HT1080 (cell line): ENCODE results near the gene LGALS3BP. TPM values are rescaled to one million over a fixed set of nuclear protein-coding genes. Genes with fewer than 3 reads are reported as not detected.
"Not testable (repeated sequence)": the region's sequence is repeated elsewhere in the genome, so short reads cannot be mapped to it uniquely, and the experiment has no call there.

Experiments
- DNase-seq: peaks from one replicate; pipeline ENCODE4 v3.0.0-alpha.2; 2015; ENCODE audit warnings: low read depth
- polyA plus RNA-seq, 2 experiments: library from polyadenylated mRNA; depleted of rRNA; stranded (reverse); fragments of >200 nt; gene quantifications; 2 replicates each; pipeline ENCODE4 v1.2.3, GENCODE V29; 2015
- total RNA-seq: library from RNA; depleted of rRNA; stranded (reverse); fragments of >200 nt; shearing (Covaris generic); gene quantifications from 2 replicates; pipeline ENCODE4 v1.2.3, GENCODE V29; 2014; rRNA removed

Gene LGALS3BP, protein sequence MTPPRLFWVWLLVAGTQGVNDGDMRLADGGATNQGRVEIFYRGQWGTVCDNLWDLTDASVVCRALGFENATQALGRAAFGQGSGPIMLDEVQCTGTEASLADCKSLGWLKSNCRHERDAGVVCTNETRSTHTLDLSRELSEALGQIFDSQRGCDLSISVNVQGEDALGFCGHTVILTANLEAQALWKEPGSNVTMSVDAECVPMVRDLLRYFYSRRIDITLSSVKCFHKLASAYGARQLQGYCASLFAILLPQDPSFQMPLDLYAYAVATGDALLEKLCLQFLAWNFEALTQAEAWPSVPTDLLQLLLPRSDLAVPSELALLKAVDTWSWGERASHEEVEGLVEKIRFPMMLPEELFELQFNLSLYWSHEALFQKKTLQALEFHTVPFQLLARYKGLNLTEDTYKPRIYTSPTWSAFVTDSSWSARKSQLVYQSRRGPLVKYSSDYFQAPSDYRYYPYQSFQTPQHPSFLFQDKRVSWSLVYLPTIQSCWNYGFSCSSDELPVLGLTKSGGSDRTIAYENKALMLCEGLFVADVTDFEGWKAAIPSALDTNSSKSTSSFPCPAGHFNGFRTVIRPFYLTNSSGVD
- total RNA-seq: 375 and 383 TPM in 2 replicates
- polyA plus RNA-seq (2015; cell fraction: cytosol; rRNA removed): 219 and 224 TPM in 2 replicates
- polyA plus RNA-seq (2015; cell fraction: nucleus; rRNA removed): 730 and 904 TPM in 2 replicates

DNA sequence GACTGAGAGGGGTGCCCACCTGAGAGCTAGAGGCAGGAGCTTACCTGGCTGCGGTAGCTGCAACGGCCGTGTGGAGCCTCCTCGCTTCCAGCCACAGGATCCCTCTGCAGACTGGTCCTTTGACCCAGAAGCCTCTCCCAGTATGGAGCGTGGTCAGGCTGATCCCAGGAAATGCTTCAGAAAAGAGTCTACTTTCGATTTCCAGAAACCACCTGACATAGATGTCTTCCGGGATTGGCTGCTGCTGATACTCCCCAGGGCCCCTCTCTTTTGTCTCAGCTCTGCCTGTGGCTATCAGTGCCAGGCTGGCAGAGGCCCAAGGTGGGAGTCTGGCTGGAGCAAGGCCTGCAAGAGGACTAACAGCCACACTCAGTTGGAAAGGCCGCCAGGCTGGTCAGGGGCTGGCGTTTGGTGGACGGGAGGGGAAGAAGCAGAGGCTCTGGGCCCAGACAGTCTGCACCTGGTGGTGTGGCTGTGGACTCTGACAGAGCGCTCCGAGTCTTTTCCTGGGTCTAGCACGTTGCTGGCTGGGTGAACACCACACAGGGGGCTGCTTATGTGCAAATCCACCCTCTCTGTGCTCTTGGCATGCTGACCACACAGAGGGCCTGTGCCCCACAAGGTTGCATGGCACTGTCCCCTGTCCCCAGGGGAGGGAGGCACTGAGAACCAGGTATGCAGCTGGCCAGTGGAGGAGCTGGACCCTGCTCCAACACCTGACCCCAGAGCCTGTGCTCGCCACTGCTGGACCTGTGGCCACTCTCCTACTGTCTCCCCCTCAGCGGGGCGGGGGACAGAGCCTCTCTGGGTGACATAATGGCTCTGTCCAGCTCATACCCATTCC, at the start of gene LGALS3BP:
TSS of gene LGALS3BP (minus strand) at position 144 of the 844 bp plus-strand sequence. CDS start 2,732 bp downstream, outside the sequence.
- DNase-seq: peak; percentile 85

DNA sequence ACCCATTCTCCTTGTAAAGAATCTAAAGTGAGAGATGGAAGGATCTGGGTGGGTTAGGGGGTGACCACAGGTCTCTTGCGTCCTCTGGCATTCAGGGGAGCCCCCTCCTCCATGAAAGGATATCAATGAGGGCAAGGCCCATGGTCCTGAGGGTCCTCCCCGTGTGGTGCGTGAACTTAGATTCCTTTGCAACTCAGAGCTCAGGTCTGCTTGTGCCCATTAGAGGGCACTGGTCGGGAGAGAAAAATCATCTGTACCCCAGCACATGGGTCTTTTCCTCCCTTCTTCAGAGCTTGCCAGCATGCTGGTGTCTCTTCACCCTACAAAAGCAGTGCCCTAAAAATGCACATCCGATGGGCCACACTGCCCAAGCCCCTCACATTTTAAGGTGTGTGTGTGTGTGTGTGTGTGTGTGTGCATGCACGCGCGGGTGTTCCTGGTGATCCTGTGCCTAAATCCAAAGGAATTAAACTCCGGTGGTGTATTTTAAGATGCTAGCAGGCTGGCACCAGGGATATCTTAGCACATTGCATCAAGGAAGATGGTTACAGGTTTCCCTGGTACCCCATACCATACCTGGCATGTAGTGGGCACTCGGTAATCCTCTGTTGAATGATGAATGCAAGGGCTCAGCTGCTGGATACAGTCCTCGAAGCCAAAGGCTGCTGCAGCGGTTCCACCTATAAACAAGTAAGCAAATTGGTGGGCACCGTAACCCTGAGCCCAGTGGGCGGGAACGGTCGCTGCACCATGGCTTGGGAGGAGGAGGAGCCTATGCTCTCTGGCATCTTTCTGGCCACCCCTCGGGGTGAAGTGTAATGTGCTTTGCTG, 49.0 kb upstream of the LGALS3BP start:
- DNase-seq: no peak

DNA sequence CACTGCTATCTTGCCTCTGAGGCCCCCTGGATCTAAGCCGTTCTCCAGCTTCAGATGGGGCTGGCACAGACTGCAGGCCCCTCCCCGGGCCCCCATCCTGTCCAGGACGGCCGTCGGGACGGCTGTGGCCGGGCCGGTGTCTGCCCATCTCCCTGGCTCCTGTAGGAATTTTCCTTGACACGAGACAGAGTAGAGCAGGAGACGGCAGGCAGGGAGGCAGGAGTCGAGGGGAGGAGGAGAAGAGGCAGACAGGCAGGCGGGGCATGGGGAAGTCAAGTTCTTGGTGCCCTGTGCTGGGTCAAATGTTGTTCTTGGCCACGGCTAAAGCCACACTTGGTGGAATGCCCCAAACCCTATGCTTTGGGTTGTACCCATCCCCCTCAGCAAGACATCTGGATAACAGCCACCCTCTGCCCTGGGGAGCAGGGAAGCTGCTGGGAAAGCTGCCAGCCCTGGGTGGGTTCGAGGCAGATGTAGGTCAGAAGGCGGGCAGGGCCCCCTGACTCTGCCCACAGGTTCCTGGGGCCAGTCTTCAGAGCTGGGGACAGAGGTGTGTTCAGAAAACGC, 48.3 kb upstream of the LGALS3BP start:
- DNase-seq: peak; percentile 65

DNA sequence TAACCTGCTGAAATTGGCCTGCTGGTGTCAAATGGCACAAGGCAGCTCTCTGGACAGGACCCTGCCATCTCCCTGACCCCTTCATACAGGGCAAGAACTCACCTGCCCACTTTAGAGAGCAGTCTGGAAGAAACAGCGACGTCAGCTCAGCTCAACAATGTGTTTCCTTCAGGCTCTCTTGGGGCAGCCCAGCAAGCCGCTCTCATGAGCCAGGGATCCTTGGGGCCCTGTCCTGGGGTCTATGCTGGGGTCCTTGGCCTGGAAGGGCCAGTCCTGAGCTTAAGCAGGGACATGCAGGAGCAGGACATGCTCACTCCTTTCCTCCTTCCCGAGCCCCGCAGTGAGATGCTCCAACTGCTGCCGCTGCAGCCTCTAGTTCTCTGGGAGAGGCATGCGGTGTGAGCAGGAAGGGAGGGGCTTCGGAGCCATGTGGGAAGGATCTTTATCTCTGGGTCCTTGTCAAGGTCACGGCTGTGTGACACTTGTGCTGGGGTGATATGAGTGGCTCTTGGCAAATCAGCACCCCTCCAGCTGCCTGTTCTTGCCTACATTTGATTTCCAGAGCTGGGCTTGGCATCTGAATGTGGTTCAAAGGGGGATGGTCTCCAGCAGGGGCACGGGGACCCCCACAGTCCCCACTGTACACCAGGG, 47.7 kb upstream of the LGALS3BP start:
- DNase-seq: no peak

DNA sequence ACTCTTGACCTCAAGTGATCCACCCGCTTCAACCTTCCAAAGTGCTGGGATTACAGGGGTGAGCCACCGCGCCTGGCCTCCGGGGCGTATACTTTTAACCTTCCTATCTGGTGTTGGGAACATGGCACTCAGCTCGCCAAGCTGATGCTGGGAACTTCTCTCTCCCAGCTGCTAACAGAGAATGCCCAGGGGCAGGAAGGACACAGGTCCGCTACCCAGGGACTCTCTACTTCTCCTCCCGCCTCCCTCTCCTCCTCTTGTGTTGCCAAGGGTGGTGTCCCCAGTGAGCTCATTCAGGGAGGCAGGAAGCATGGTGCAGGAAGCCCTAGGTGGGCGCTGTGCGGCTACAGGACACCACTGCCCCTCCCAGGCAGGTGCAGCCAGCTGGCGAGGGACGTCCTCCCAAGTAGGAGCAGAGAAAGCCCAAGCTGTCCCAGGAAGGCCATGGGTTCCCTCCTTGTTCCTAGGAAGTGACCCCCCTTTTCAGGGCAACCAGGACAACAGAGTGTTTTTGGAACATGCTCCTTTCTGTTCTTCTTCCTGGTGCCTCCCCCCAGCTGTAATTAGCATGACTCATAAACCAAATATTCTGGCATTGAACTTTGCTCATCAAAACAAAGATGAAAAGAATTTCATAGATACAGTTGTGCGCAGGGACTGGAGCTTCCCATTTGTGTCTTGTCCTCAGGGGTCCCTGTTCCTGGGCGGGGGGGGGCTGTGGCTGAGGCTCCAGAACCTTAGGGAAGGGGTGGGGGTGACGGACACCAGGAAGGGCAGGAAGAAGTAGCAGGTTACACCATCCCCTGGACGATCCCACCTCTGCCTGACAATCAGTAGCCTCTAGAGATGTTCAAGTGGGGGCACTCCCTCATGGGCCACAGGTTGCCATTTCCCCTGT, 46.9 kb upstream of the LGALS3BP start:
- DNase-seq: peak; percentile 77

DNA sequence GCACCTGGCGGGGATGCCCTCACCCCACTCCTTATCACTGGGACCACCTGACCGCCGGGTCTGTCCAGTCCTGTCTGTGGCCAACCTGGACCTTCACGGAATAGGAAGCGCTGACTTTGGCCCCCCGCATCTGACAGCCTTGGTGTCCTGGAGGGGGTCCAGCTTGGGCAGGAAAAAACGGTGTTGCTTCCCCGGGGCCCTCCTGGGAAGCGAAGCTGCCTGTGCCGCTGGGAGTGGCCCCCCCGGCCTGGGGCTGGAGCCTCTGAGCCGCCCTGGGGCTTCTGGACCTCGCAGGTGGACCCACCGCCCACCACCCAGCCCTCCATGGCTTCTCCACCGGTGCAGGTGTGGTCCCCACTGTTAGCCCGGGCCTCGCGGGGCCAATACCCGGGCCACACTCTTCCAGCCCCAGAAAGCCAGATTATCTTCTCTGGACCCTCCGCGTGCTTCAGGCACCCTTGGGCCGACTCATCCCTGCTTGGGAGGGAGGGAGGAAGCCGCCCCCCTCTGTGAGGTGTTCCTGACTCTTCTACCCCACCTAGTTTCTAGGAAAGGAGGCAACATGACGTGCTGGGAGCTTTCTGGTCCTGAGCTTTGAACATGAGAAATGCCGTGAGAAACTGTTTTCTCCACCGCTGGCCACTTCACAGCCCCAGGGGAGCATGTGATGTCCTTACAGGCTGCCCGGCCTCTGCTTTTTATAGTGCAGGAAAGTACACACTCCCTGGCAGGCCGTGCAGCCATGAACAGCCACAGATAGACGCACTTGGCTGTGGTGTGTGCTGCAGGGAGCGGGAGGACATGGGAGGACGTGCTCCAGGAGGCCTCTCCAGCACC, 45.4 kb upstream of the LGALS3BP start:
- no peak for DNase-seq

DNA sequence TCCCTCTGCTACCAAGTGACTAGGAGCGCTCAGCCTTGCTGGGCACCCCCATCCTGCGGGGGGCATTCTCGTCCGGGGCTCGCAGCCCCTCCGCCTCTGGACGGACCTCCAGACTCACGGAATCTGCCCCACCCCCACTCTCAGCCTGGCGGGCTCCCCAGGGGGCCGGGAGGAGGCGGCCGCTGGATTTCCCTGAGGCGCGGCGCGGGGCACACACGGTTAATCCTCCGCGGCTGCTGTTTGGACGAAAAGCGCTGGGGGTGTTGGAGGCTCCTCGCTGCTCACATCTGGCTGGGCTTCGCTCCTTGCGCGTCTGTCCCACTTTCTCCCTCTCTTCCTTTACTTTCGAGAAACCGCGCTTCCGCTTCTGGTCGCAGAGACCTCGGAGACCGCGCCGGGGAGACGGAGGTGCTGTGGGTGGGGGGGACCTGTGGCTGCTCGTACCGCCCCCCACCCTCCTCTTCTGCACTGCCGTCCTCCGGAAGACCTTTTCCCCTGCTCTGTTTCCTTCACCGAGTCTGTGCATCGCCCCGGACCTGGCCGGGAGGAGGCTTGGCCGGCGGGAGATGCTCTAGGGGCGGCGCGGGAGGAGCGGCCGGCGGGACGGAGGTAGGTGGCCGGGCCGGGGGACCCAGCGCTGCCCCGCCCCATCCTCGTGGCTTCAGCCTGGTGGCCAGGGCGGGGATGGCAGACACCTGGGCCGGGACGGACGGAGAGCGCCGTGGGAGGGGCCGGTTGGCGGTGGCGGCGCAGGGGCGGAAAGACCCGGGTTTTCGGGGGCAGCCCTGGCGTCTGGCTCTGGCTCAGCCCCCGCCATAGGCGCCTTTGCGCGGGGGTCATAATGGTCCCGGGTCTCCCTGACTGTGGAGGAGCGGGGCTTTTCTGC, 44.4 kb upstream of the LGALS3BP start, which contains the start of gene C1QTNF1:
TSS of gene C1QTNF1 (plus strand) at position 284 of the 886 bp plus-strand sequence. CDS start 19,800 bp downstream, outside the sequence.
- DNase-seq: no peak

DNA sequence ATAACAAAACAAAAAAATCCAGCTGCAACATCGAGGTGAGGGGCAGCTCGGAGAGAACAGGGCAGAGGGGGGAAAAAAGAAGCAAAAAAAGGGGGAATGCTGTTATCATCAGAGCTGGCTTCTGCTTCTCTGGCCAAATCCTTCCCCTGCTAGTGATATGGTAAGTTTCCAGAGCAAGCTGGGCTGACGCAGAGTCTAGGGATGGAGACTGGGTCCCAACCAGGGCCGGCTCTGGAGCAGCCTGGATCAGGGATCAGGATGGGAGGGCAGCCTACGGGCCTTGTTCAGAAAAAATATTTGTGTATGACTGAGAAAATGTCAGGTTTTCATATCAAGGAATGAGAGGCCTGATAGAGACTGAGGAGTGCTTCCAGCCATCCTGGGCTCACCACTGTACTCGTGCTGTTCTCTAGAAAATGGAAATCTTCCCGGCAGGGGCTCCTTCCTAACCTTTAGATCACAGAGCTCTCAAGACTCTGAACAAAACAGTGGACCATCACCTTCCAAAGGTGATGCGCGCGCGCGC, 43.5 kb upstream of the LGALS3BP start:
- DNase-seq: no peak

DNA sequence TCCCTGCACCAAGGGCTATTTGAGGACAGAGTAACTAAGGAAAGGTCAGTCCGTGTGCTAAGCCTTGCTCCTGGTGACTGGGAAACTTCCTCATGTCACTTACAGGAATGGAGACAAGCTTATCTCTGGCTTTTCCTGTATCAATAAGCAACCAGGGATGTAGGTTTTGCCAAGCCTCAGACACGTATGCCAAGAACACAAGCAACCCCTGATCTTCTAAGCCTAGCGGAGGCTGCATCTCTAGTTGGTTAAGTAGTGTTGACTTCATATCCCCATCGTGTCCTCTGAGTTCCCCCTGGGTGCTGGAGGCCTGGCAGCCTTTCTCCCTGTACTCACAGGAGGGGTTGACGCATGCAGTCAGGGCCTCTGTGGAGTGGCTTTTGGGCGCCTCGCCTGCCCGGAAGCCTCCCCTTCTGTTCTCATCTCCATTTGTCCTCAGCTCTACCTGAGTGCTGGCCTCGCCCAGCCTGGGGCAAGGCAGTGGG, 42.8 kb upstream of the LGALS3BP start:
- DNase-seq: no peak

DNA sequence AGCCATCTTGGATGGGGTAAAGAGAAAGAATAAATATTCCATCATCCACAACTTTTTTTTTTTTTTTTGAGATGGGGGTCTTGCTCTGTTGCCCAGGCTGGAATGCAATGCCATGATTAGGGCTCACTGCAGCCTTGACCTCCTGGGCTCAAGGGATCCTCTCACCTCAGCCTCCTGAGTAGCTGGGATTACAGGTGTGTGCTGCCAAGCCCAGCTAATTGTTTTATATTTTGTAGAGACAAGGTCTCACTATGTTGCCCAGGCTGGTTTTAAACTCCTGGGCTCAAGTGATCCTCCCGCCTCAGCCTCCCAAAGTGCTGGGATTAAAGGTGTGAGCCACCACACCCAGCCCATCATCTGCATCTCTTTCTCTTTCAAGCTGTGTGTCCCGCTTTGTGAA, 42.2 kb upstream of the LGALS3BP start:
- not testable (repeated sequence) for DNase-seq

DNA sequence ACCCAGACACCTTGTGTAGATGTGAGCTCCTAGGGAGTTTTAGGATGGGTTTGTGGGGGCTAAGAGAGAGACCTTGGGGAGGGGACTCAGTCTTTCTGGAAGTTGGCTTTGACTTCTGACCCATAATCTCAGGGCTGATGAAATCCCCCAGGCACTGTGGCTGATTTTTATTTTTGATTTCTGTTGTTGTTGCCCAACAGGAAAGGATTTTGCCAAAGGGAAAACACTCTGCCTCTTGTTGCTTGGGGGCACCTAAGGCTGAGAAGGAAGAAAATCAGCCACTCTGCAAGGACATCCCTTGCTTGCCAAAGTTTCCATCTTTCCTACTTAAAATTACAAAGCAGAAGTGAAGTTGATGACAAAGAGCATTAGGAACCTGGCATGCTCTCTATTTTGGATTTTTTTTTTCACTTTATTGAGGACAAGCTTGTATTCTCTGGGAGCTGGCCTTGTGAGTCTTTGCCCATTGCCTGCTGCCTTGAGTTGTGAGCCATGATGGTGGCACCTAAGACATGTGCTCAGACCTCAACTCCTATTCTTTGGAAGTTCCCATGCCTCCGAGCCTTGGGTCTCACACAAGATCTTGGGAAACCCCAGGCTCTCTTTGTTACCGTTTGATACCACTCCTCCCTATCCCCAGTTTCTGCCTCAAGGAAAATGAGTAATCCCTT, 41.0 kb upstream of the LGALS3BP start:
- DNase-seq: no peak

DNA sequence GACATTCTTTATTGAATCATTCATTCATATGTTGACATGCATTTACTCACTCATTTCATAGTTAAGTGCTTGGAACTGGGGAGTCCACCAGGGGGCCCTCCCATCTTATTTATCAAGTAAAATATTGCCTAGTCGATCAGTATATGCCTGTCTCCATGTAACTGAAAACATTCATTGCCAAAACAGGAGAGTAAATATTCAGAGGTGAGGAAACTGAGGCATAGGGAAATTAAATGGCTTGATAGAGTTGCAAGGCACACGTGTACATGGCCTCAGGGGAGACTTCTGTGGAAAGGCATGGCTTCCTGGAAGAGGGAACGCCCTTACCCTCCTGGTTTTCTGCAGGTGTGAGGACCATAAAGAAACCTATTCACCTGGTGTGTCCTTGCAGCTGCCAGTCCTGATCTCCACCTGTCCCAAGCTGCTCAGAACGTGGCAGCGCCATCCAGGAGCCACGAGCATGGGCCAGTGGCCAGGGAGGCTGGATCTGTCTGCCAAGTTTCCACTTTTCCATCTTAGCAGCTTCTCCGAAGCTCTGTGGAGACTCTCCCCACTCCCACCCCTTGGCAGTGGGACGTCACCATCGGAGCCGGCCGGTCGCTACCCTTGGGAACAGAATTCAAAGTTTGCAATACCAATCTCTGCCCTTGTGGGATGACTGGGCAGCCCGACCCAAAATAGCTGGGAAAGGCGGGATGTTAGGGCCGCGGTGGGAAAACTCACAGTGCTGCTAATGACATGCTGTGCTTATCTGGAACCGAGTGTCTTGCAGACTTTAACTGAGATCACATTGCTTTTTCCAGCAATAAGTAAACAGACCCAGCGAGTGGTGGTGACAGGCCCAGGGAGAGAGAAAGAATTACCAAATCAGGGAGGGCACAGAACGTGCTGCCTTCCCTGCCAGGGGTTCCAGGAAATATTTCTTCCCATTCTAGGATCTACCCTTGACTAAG, 40.2 kb upstream of the LGALS3BP start:
- peak; percentile 47 for DNase-seq

DNA sequence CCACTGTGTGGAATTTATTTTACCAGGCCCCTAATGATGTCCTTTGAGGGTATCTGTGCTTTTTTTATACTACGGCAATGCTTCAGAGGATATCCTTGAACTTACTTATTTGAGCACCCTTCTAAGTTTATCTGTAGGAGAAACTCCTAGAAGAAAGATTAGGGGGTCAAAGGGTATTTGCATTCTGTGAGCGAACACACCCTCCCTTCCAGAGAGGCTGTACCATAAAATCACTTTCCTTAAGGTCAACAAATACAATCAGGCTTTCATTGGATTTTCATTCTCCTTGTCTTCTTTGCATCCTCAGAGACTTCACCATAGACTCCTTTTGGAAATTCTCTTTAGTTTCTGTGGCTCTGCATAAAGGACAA, 39.5 kb upstream of the LGALS3BP start:
- no peak for DNase-seq

DNA sequence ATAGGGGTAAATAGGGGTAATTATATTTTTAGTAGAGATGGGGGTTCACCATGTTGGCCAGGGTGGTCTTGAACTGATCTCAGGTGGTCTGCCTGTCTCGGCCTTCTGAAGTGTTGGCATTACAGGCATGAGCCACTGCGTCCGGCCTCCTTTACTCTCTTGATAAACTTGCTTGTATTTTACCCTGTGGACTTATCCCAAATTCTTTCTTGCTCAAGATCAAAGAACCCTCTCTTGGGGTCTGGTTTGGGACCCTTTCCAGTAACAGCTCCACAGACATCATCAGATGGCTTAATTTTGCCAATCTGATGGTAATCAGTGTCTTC, 38.6 kb upstream of the LGALS3BP start:
- DNase-seq: no peak
